ENCODE data around the gene CFAP46.
"Not testable (repeated sequence)": the region's sequence is repeated elsewhere in the genome, so short reads cannot be mapped to it uniquely, and the experiment has no call there.

CFAP46 gene

GRCh38 chr10:132899054-132899750 is 43.2 kb downstream of the CFAP46 start:
- no peaks in the 10 kb centered on the region for H3K4me1 ChIP-seq (ENCODE audit: control insufficient read depth, insufficient read depth, low read length)
- H3K27ac ChIP-seq (ENCODE audit: low read depth, low read length): no peak overlapping the region
- no peak overlapping the region for H3K4me3 ChIP-seq (ENCODE audit: low read depth, low read length)
- no peak overlapping the region for H3K9ac ChIP-seq (ENCODE audit: low read depth, low read length)
- H3K27me3 ChIP-seq (ENCODE audit: control insufficient read depth, insufficient read depth, low read length): no peaks in the 10 kb centered on the region
- H3K9me3 ChIP-seq (ENCODE audit: control insufficient read depth, insufficient read depth, low read length): peaks cover under 1% of the 10 kb centered on the region; the same call in 1 of the 2 replicates
- no peaks in the 10 kb centered on the region for H3K36me3 ChIP-seq (ENCODE audit: control insufficient read depth, insufficient read depth, low read length)

- Histone ChIP-seq H3K27ac (ENCODE audit: low read depth, low read length) (no peak overlapping the region), H3K27me3 (ENCODE audit: control insufficient read depth, insufficient read depth, low read length) (no peaks in the 10 kb centered on the region)
Observed at GRCh38 chr10:132898391-132899053, 43.8 kb downstream of the CFAP46 start.

GRCh38 chr10:132897516-132898381 is 44.6 kb downstream of the CFAP46 start:
- no peak overlapping the region for H3K4me3 ChIP-seq (ENCODE audit: low read depth, low read length)
- no peaks in the 10 kb centered on the region for H3K27me3 ChIP-seq (ENCODE audit: control insufficient read depth, insufficient read depth, low read length)
- H3K27ac ChIP-seq (ENCODE audit: low read depth, low read length): no peak overlapping the region
- no peak overlapping the region for H3K9ac ChIP-seq (ENCODE audit: low read depth, low read length)
- no peaks in the 10 kb centered on the region for H3K36me3 ChIP-seq (ENCODE audit: control insufficient read depth, insufficient read depth, low read length)
- peaks cover 4% of the 10 kb centered on the region; the same call in 1 of the 2 replicates for H3K9me3 ChIP-seq (ENCODE audit: control insufficient read depth, insufficient read depth, low read length)
- H3K4me1 ChIP-seq (ENCODE audit: control insufficient read depth, insufficient read depth, low read length): peaks cover 1% of the 10 kb centered on the region; the same call in 1 of the 2 replicates

More at GRCh38 chr10:132898391-132899053, 43.8 kb downstream of the CFAP46 start:
- Histone ChIP-seq H3K9me3 (ENCODE audit: control insufficient read depth, insufficient read depth, low read length) (peaks cover 4% of the 10 kb centered on the region; the same call in 1 of the 2 replicates), H3K4me1 (ENCODE audit: control insufficient read depth, insufficient read depth, low read length) (no peaks in the 10 kb centered on the region), H3K4me3 (ENCODE audit: low read depth, low read length) (no peak overlapping the region), H3K9ac (ENCODE audit: low read depth, low read length) (no peak overlapping the region), H3K36me3 (ENCODE audit: control insufficient read depth, insufficient read depth, low read length) (no peaks in the 10 kb centered on the region)

- H3K9ac ChIP-seq (ENCODE audit: low read depth, low read length); H3K27ac ChIP-seq (ENCODE audit: low read depth, low read length); H3K9me3 ChIP-seq (ENCODE audit: control insufficient read depth, insufficient read depth, low read length); H3K36me3 ChIP-seq (ENCODE audit: control insufficient read depth, insufficient read depth, low read length); H3K4me3 ChIP-seq (ENCODE audit: low read depth, low read length); H3K27me3 ChIP-seq (ENCODE audit: control insufficient read depth, insufficient read depth, low read length): not testable (repeated sequence)
- H3K4me1 ChIP-seq (ENCODE audit: control insufficient read depth, insufficient read depth, low read length): peaks cover 17% of the 10 kb centered on the region
Observed at GRCh38 chr10:132893786-132894185, 48.6 kb downstream of the CFAP46 start.

GRCh38 chr10:132893090-132893489 is 49.3 kb downstream of the CFAP46 start:
- H3K9ac ChIP-seq (ENCODE audit: low read depth, low read length): no peak overlapping the region
- H3K27ac ChIP-seq (ENCODE audit: low read depth, low read length): no peak overlapping the region
- peaks cover 17% of the 10 kb centered on the region for H3K4me1 ChIP-seq (ENCODE audit: control insufficient read depth, insufficient read depth, low read length)
- no peaks in the 10 kb centered on the region for H3K36me3 ChIP-seq (ENCODE audit: control insufficient read depth, insufficient read depth, low read length)
- peaks cover 4% of the 10 kb centered on the region; the same call in 1 of the 2 replicates for H3K9me3 ChIP-seq (ENCODE audit: control insufficient read depth, insufficient read depth, low read length)
- no peaks in the 10 kb centered on the region for H3K27me3 ChIP-seq (ENCODE audit: control insufficient read depth, insufficient read depth, low read length)
- H3K4me3 ChIP-seq (ENCODE audit: low read depth, low read length): no peak overlapping the region

GRCh38 chr10:132892004-132892403 is 50.4 kb downstream of the CFAP46 start:
- Histone ChIP-seq H3K9me3 (ENCODE audit: control insufficient read depth, insufficient read depth, low read length) (peaks cover 4% of the 10 kb centered on the region; the same call in 1 of the 2 replicates), H3K27me3 (ENCODE audit: control insufficient read depth, insufficient read depth, low read length) (no peaks in the 10 kb centered on the region), H3K4me3 (ENCODE audit: low read depth, low read length) (0 out of 2 replicates have a peak overlapping the region, but pooled peaks have one; percentile 4), H3K4me1 (ENCODE audit: control insufficient read depth, insufficient read depth, low read length) (peaks cover 17% of the 10 kb centered on the region), H3K36me3 (ENCODE audit: control insufficient read depth, insufficient read depth, low read length) (no peaks in the 10 kb centered on the region), H3K27ac (ENCODE audit: low read depth, low read length) (no peak overlapping the region), H3K9ac (ENCODE audit: low read depth, low read length) (no peak overlapping the region; the same call in 1 of the 2 replicates)

GRCh38 chr10:132891368-132891767 is 51.0 kb downstream of the CFAP46 start:
- Histone ChIP-seq H3K4me3 (ENCODE audit: low read depth, low read length) (no peak overlapping the region), H3K27me3 (ENCODE audit: control insufficient read depth, insufficient read depth, low read length) (no peaks in the 10 kb centered on the region), H3K9ac (ENCODE audit: low read depth, low read length) (no peak overlapping the region), H3K27ac (ENCODE audit: low read depth, low read length) (peak overlapping the region; percentile 27), H3K9me3 (ENCODE audit: control insufficient read depth, insufficient read depth, low read length) (peaks cover 4% of the 10 kb centered on the region; the same call in 1 of the 2 replicates), H3K36me3 (ENCODE audit: control insufficient read depth, insufficient read depth, low read length) (no peaks in the 10 kb centered on the region), H3K4me1 (ENCODE audit: control insufficient read depth, insufficient read depth, low read length) (peaks cover 17% of the 10 kb centered on the region)

- H3K36me3 ChIP-seq (ENCODE audit: control insufficient read depth, insufficient read depth, low read length): no peaks in the 10 kb centered on the region
- peaks cover 17% of the 10 kb centered on the region for H3K4me1 ChIP-seq (ENCODE audit: control insufficient read depth, insufficient read depth, low read length)
- H3K27me3 ChIP-seq (ENCODE audit: control insufficient read depth, insufficient read depth, low read length): no peaks in the 10 kb centered on the region
- H3K4me3 ChIP-seq (ENCODE audit: low read depth, low read length): no peak overlapping the region
- H3K27ac ChIP-seq (ENCODE audit: low read depth, low read length): no peak overlapping the region
- H3K9ac ChIP-seq (ENCODE audit: low read depth, low read length): no peak overlapping the region
- peaks cover 4% of the 10 kb centered on the region; the same call in 1 of the 2 replicates for H3K9me3 ChIP-seq (ENCODE audit: control insufficient read depth, insufficient read depth, low read length)
Observed at GRCh38 chr10:132890301-132890700, 52.1 kb downstream of the CFAP46 start.

- Histone ChIP-seq H3K36me3 (ENCODE audit: control insufficient read depth, insufficient read depth, low read length) (no peaks in the 10 kb centered on the region), H3K9ac (ENCODE audit: low read depth, low read length) (no peak overlapping the region), H3K9me3 (ENCODE audit: control insufficient read depth, insufficient read depth, low read length) (peaks cover 4% of the 10 kb centered on the region; the same call in 1 of the 2 replicates), H3K4me1 (ENCODE audit: control insufficient read depth, insufficient read depth, low read length) (peaks cover 17% of the 10 kb centered on the region), H3K27me3 (ENCODE audit: control insufficient read depth, insufficient read depth, low read length) (no peaks in the 10 kb centered on the region), H3K4me3 (ENCODE audit: low read depth, low read length) (no peak overlapping the region), H3K27ac (ENCODE audit: low read depth, low read length) (no peak overlapping the region)
Observed at GRCh38 chr10:132889556-132889955, 52.8 kb downstream of the CFAP46 start.

GRCh38 chr10:132888898-132889490 is 53.4 kb downstream of the CFAP46 start:
- Histone ChIP-seq H3K4me3 (ENCODE audit: low read depth, low read length) (no peak overlapping the region), H3K4me1 (ENCODE audit: control insufficient read depth, insufficient read depth, low read length) (peaks cover 17% of the 10 kb centered on the region), H3K27ac (ENCODE audit: low read depth, low read length) (no peak overlapping the region), H3K9me3 (ENCODE audit: control insufficient read depth, insufficient read depth, low read length) (0 out of 2 replicates have a peak, but pooled peaks cover 1% of the 10 kb centered on the region), H3K27me3 (ENCODE audit: control insufficient read depth, insufficient read depth, low read length) (no peaks in the 10 kb centered on the region), H3K36me3 (ENCODE audit: control insufficient read depth, insufficient read depth, low read length) (no peaks in the 10 kb centered on the region), H3K9ac (ENCODE audit: low read depth, low read length) (no peak overlapping the region)
